ENCODE measurements around the gene TBX1. TPM values are rescaled to one million over a fixed set of nuclear protein-coding genes. Genes with fewer than 3 reads are reported as not detected.
A peak's percentile ranks its signal among the peaks of the same experiment; 100 is the strongest.

Gene TBX1
- total and polyA plus RNA-seq, 10 of the 15 experiments (the other 5 are each of a cell fraction or from before 2014, with no cell fraction given) = not detected

DNA sequence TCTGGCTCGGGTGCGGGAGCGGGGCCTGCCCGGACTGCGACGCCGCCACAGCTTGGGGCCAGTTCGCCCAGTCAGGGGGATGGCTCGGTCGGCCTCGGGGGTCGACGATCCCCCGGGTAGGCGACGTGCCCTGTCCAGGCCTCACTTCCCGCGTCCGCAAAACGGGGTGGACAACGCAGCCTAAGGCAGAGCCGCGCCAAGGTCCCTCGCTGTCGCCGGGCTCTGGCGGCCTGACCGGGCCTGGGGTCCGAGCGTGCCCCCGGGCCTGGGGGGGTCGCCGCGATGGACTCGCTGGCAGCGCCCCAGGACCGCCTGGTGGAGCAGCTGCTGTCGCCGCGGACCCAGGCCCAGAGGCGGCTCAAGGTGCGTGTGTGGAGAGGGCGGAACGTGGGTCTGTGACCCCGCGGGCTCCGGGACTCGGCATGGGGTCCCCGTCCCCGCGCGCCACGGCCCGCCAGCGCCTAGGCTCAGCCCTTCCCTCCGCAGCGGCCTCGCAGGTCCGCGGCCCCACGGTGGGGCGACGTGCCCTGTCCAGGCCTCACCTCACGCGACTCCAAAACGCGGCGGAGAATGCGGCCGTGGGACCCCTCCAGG, 42.0 kb upstream of the TBX1 start:
- H3K27me3 ChIP-seq (replicated peaks in 1 of 2; ENCODE audit: control insufficient read depth in 2 of 2, insufficient read depth in 2 of 2, low read length in 1 of 2) = peaks cover 4 to 6% of the 10 kb centered on the region in 2 experiments; a peak in 3 of 4 replicates
- peaks cover 9% of the 10 kb centered on the region for H3K4me1 ChIP-seq (ENCODE audit: control insufficient read depth, insufficient read depth, low read length)
- DNase-seq (ENCODE audit: low read depth, low spot score) = no peak
- peak overlapping the region; percentile 44; the same call in 1 of the 2 replicates for H3K4me3 ChIP-seq
- intact Hi-C loops (cut with micrococcal nuclease; ENCODE audit: unreplicated experiment) (no loop called here), in situ Hi-C loops (cut with MboI) (no loop called here)
- H3K9ac ChIP-seq (ENCODE audit: control insufficient read depth, insufficient read depth, low read length) = no peak overlapping the region; the same call in 1 of the 2 replicates
- peak overlapping the region; percentile 84 for H3K4me2 ChIP-seq (ENCODE audit: control insufficient read depth, insufficient read depth)
- no peaks in the 10 kb centered on the region; the same call in 2 of the 3 replicates for H3K9me3 ChIP-seq (replicated peaks; ENCODE audit: control insufficient read depth, insufficient read depth, low read length)
- no peak for FAIRE-seq
- peak in 1 of 2 experiments; percentile 34; a peak in 1 of 4 replicates for TF ChIP-seq BHLHE40 (IDR thresholded peaks at IDR 0.05; ENCODE audit: borderline replicate concordance in 1 of 2, low read depth in 2 of 2, low read length in 1 of 2)
- no peak for TF ChIP-seq CREB1 (IDR thresholded peaks at IDR 0.05; ENCODE audit: low read depth)
- ChIA-PET SMC1A (ENCODE audit: uncharacterized antibody, unreplicated experiment) (no interaction called here), RAD21 (ENCODE audit: unreplicated experiment) (no interaction called here), POLR2A (no interaction called here), CTCF (no interaction called here)
- H4K20me1 ChIP-seq (ENCODE audit: control insufficient read depth, insufficient read depth) = no peaks in the 10 kb centered on the region
- no peaks in the 10 kb centered on the region for H3K36me3 ChIP-seq (ENCODE audit: control insufficient read depth in 2 of 2, insufficient read depth in 2 of 2, low read length in 1 of 2)
- no peaks in the 10 kb centered on the region for H3K79me2 ChIP-seq (ENCODE audit: control insufficient read depth, insufficient read depth, low read length)
- 6% methylated on average over 54 of the region's 70 CpGs for WGBS (ENCODE audit: insufficient coverage, insufficient replicate concordance, low lambda C conversion rate, missing lambda C conversion rate)
- H2AFZ ChIP-seq (ENCODE audit: control insufficient read depth, low read depth, low read length) = peak overlapping the region; percentile 30; the same call in 1 of the 2 replicates
- no TSS peak for BruUV-seq (replicated peaks)
- no peak for ATAC-seq
- no peak overlapping the region for H3K27ac ChIP-seq (ENCODE audit: control insufficient read depth, insufficient read depth)

DNA sequence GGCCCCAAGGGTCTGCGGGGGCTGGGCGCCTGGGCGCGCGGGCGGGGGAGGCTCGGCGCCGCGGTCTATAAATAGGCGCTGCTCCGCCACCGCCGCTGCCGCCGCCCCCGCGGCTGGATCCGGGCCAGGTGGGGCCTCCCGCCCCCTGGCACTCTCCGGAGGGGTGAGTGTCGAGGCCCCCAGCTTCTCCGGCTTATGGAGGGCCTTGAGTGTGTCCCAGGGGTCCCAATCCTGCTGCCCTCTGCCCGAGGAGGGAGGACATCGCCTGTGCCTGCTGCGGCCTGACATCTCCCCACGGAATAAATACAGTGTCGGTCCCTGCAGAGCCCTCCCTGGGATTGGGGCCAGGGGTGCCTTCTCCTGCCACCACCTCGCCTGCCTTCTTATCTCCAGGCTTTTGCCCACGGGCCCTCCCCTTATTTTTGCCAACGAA, 41.5 kb upstream of the TBX1 start:
- intact Hi-C loops (cut with micrococcal nuclease; ENCODE audit: unreplicated experiment) = no loop called here
- peak overlapping the region; percentile 84 for H3K4me2 ChIP-seq (ENCODE audit: control insufficient read depth, insufficient read depth)
- CTCF ChIA-PET = no interaction called here

More for the DNA sequence above, 41.5 kb upstream of the TBX1 start:
- no peak for DNase-seq (ENCODE audit: low read depth, low spot score)
- Histone ChIP-seq H3K27ac (ENCODE audit: control insufficient read depth, insufficient read depth) (no peak overlapping the region), H4K20me1 (ENCODE audit: control insufficient read depth, insufficient read depth) (no peaks in the 10 kb centered on the region), H3K9me3 (replicated peaks; ENCODE audit: control insufficient read depth, insufficient read depth, low read length) (no peaks in the 10 kb centered on the region; the same call in 2 of the 3 replicates), H2AFZ (ENCODE audit: control insufficient read depth, low read depth, low read length) (no peak overlapping the region), H3K79me2 (ENCODE audit: control insufficient read depth, insufficient read depth, low read length) (no peaks in the 10 kb centered on the region), H3K36me3 (ENCODE audit: control insufficient read depth in 2 of 2, insufficient read depth in 2 of 2, low read length in 1 of 2) (no peaks in the 10 kb centered on the region), H3K9ac (ENCODE audit: control insufficient read depth, insufficient read depth, low read length) (no peak overlapping the region), H3K4me1 (ENCODE audit: control insufficient read depth, insufficient read depth, low read length) (peaks cover 9% of the 10 kb centered on the region), H3K4me3 (no peak overlapping the region), H3K27me3 (replicated peaks in 1 of 2; ENCODE audit: control insufficient read depth in 2 of 2, insufficient read depth in 2 of 2, low read length in 1 of 2) (peaks cover 4 to 6% of the 10 kb centered on the region in 2 experiments; a peak in 3 of 4 replicates)
- TF ChIP-seq MEF2A (IDR thresholded peaks at IDR 0.05; ENCODE audit: insufficient read depth, low read depth, low read length) (peak; percentile 67), EGR1 (IDR thresholded peaks at IDR 0.05; ENCODE audit: borderline replicate concordance in 1 of 2, low read depth in 2 of 2, low read length in 2 of 2) (peak in 1 of 2 experiments; percentile 80; a peak in 2 of 3 replicates), KAT2A (conservative IDR thresholded peaks at IDR 0.05; ENCODE audit: control insufficient read depth, low read depth, low read length) (no peak)
- no TSS peak for BruUV-seq (replicated peaks)
- in situ Hi-C loops (cut with MboI) = no loop called here
- SMC1A ChIA-PET (ENCODE audit: uncharacterized antibody, unreplicated experiment) = no interaction called here
- no peak for FAIRE-seq
- RAD21 ChIA-PET (ENCODE audit: unreplicated experiment) = no interaction called here
- POLR2A ChIA-PET = no interaction called here
- ATAC-seq = no peak
- WGBS (ENCODE audit: insufficient coverage, insufficient replicate concordance, low lambda C conversion rate, missing lambda C conversion rate) = 16% methylated on average over 12 of the region's 31 CpGs
